GM18499 (cell line): ENCODE measurements around the gene EEF1AKMT4.

ENCODE experiments used
- ATAC-seq: cut with Tn5 transposase; IDR thresholded peaks from one replicate; pipeline ENCODE4 v1.9.1; 2021; ENCODE audit warnings: moderate number of reproducible peaks; ENCODE audit not compliant: insufficient read depth, unreplicated experiment

The EEF1AKMT4 gene

DNA sequence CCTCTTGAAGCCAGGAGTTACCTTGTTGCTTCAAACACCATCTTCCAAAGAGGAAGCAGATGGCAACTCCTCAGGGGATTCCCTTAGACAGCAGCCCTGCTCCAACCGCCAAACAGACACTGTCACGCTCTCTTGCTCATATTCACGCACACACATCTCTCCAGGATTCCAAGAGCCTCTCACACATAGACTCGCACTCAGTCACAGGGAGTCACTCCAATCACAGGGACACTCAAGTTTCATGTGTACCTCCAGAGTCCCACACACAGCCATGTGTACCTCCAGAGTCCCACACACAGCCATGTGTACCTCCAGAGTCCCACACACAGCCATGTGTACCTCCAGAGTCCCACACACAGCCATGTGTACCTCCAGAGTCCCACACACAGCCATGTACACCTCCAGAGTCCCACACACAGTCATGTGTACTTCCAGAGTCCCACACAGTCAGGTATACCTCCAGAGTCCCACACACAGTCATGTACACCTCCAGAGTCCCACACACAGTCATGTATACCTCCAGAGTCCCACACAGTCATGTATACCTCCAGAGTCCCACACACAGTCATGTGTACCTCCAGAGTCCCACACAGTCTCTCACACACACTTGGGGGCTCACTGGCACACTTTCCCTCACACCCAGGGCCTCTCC lies 14.0 kb upstream of the EEF1AKMT4 start:
- ATAC-seq = no peak

GRCh38 chr3:184236033-184236410 lies 13.4 kb upstream of the EEF1AKMT4 start:
- ATAC-seq = no peak

- no peak for ATAC-seq
Observed at GRCh38 chr3:184236636-184237035, 12.8 kb upstream of the EEF1AKMT4 start.

- ATAC-seq = no peak
Observed at GRCh38 chr3:184237211-184237610, 12.3 kb upstream of the EEF1AKMT4 start.

- no peak for ATAC-seq
Observed at GRCh38 chr3:184237807-184238206, 11.7 kb upstream of the EEF1AKMT4 start.

- ATAC-seq = no peak
Observed at GRCh38 chr3:184238246-184238818, 11.1 kb upstream of the EEF1AKMT4 start.

DNA sequence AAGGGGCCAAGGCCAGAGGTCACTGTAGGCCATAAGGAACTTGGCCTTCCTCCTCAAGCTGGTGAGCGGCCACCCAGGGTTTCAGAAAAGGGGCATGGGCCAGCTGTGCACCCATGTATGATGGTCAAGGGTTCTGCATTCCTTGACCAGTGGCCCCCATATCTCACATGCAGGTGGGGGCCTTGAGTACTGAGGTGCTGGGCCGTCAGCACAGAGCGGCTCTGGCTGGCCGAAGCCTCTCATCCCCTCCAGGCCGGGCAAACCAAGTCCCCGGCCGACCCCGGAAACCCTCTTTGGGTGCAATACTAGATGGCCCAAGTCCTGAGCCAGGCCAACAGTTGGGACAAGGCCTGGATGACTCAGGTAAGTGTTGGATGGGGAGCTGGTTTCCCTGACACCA lies 10.3 kb upstream of the EEF1AKMT4 start:
- no peak for ATAC-seq

- ATAC-seq = no peak
Observed at GRCh38 chr3:184239708-184240107, 9.8 kb upstream of the EEF1AKMT4 start.

DNA sequence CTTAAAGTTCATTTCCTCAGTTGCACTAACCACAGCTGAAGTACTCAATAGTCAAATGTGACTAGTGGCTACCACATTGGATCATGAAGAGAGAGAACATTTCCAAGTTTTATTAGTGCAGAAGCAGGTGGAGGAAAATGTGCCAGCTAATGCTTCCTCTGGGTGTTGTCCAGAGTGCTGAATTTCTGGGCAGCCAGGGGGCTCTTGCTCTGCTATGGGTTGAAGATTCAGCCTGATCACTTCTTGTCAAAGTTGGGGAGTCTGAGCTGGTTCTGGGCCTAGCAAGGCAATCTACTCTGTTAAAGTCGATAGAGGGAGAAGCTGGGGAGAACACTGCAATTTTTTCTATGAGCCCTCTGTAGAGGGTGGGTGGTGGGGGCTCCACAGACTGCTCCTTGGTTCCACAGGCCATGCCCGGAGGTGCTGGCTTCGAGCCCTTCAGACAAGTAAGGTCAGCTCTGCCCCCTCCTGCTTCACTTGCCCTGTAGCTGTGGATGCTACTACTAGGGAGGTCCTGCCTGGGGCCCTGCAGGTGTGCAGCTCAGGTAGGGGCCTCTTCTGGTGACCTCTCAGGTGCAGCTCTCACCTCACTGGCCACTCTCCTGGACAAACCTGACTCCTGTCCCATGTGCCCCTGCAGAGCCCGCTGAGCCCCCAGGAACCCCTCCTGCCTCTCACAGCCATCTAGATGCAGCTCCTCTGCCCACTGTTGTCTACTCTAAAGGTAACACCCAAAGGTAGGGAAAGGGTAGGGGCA lies 8.9 kb upstream of the EEF1AKMT4 start:
- ATAC-seq = no peak

GRCh38 chr3:184241141-184241446 lies 8.4 kb upstream of the EEF1AKMT4 start:
- no peak for ATAC-seq

DNA sequence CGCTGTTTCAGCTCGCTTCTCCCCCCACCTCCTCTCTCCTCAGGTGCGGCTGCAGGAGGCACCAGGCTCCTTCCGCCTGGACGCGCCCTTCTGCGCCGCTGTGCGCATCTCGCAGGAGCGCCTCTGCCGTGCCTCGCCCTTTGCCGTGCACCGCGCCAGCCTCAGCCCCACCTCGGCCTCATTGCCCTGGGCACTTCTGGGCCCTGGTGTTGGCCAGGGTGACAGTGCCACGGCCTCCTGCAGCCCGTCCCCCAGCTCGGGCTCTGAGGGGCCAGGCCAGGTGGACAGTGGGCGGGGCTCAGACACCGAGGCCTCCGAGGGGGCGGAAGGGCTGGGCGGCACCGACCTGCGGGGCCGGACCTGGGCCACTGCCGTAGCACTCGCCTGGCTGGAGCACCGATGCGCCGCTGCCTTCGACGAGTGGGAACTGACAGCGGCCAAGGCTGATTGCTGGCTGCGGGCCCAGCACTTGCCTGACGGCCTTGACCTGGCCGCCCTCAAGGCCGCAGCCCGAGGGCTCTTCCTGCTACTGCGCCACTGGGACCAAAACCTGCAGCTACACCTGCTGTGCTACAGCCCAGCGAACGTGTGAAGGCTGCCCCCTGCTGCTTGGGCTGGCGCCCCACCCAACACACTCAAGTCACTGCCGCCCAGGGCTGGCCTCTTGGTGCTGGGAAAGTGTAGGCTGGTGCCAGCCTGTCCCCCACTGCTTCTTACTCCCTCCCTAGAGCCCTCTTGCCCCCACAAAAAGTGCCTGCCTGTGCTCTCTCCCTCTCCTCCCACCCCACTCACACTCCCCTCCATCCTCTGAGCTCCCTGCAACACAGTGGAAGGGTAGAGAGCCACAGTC lies 7.8 kb upstream of the EEF1AKMT4 start:
- no peak for ATAC-seq

GRCh38 chr3:184242297-184242685 lies 7.2 kb upstream of the EEF1AKMT4 start:
- no peak for ATAC-seq

DNA sequence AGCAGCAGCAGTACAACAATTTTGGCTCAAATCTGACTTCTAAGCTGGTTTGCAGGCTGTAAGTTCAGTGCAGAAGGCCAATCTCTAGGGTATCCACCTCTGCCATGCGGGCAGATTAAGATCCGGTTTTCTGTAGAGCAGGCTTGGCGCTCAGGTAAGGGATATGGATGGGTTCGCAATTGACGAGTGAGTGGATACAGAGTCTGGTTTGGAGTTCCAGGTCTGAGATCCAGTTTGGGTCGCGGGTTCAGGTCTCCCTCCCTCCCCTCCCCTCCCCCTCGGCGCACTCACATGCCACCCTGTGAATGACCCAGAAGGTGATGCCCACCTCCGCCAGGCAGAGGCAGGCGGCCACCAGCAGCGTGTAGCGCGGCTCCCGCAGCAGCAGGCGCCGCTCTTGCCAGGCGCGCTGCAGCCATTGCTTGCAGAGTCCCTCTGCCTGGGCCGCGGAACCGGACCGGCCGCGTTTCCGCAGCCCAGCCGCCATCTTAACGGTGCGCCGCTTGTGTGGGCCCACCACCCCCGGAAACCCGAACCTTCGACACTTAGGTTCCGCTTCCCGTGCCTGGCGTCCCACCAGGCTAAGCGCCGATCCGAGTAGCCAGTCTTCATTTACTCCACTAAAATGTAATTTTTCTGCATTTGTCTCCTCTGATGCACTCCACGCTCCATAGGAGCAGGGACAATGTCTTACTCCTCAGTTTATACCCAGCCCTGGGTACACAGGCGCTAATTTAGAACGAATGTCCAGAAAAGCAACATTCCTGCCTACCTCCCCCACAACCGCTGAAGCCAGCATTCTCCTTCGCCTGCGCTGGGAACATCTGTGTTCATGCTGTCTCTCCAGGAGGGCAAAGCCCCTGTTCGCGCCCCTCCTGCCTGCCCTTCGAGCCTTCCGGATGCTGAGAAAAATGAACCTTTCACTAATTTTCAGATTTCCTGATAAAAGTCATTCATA lies 739 bp upstream of the EEF1AKMT4 start, which contains the start of gene ALG3:
ALG3 (minus strand) TSS at position 509 of the 958 bp plus-strand sequence; CDS start at position 487, 22 bp downstream.
- no peak for ATAC-seq

DNA sequence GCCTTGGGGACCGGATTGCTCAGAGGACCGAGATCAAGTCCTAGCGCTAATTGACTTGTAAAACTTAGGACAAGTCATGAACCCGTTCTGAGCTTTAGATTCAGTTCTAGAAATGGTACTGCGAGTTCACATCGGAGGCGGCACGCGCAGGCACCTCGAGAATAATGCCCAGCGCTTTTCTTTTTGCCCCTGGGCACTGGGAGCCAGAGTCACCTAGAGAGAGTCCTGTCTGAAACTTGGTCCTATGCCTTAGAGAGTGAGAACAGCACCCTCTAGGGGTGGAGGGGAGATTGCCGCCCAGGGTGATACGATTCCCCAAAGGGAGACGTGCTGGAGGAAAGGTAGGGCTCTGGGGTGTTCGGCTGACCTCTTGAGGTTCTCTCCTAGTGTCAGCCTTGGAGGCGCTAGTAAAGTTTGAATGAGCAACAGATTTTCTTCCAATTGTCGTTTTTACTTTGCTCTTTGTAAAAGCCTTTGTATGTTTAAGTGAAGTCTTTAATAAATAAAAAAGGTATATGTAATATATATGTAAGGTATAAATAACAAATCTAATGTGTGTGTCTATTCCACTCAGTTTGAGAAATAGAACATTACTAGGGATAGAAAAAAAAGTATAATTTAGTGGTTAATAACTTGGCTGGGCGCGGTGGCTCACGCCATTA lies 826 bp downstream of the EEF1AKMT4 start:
- peak; percentile 41 for ATAC-seq

GRCh38 chr3:184255291-184256039 lies 6.0 kb downstream of the EEF1AKMT4 start:
- no peak for ATAC-seq

GRCh38 chr3:184257083-184257915 lies 7.8 kb downstream of the EEF1AKMT4 start:
- no peak for ATAC-seq

- no peak for ATAC-seq
Observed at GRCh38 chr3:184258926-184259325, 9.5 kb downstream of the EEF1AKMT4 start.
